ENCODE results near the gene FRG2B. TPM values are rescaled to one million over a fixed set of nuclear protein-coding genes. Genes with fewer than 3 reads are reported as not detected.

Gene FRG2B
- polyA plus RNA-seq, 3 donors = not detected

DNA sequence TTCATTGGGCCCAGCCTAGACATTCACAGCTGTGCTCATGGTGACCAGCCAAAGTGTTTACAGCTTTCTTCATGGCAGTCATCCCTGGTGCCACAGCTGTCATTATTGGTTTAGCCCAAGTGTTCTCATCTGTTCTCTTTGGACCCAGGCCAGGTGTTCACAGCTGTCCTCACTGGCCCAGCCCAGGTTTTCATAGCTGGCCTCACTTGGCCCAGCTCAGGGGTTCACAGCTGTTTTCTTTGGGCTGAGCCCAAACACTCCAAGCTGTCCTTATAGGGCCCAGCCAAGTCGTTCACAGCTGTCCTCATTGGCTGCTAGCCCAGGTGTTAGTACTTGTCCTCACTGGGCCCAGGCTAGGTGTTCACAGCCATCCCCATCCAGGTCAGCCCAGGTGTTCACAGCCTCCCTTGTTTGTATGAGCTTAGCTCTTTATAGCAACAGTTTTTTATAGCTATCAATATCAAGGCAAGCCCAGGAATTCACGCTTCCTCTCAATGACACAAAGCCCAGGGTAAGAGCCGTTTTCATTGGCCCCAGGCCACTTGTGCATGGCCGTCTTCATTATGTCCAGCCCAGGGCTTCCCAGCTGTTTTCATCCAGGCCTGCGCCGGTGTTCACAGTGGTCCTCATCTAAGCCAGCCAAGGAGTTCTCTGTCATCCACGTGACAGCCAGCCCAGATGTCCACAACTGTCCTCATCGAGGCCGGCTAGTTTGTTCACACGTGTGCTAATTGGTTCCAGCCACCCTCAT, 11.6 kb downstream of the FRG2B start:
- peaks cover 0 to 6% (median 1%) of the 10 kb centered on the region in 7 donors for H3K9me3 Mint-ChIP-seq
- intact Hi-C loops (cut with micrococcal nuclease) = no loop called here
- Histone ChIP-seq H3K4me1 (ENCODE audit: control insufficient read depth in 1 of 2, insufficient read depth in 2 of 2, low read length in 2 of 2) (no peaks in the 10 kb centered on the region), H3K27ac (ENCODE audit: low read depth in 1 of 2, low read length in 2 of 2) (no peak overlapping the region), H3K9me3 (replicated peaks in 1 of 2; ENCODE audit: control insufficient read depth in 1 of 2, insufficient read depth in 1 of 2, low read length in 2 of 2) (no peaks in the 10 kb centered on the region), H3K36me3 (replicated peaks in 1 of 2; ENCODE audit: control insufficient read depth in 1 of 2, insufficient read depth in 2 of 2, low read length in 2 of 2) (no peaks in the 10 kb centered on the region), H3K79me2 (ENCODE audit: insufficient read depth, low read length) (no peaks in the 10 kb centered on the region), H3K9ac (ENCODE audit: insufficient read depth, low read length, poor library complexity, severe bottlenecking) (no peak overlapping the region), H3K4me2 (replicated peaks; ENCODE audit: extremely low read depth, low read length, poor library complexity, severe bottlenecking) (no peak overlapping the region), H3K4me3 (replicated peaks in 1 of 3; ENCODE audit: low read depth in 2 of 3, low read length in 3 of 3) (no peak overlapping the region), H4K20me1 (ENCODE audit: insufficient read depth, low read length) (no peaks in the 10 kb centered on the region), H3K27me3 (ENCODE audit: control insufficient read depth in 2 of 2, insufficient read depth in 2 of 2, low read length in 2 of 2) (peaks cover 0 to 3% of the 10 kb centered on the region in 2 donors), H2AFZ (ENCODE audit: insufficient read depth, low read depth, low read length, poor library complexity, severe bottlenecking) (no peak overlapping the region)
- H3K4me3 Mint-ChIP-seq = no peak overlapping the region
- DNase-seq = no peak
- no peak overlapping the region for H3K27ac Mint-ChIP-seq
- H3K36me3 Mint-ChIP-seq = no peaks in the 10 kb centered on the region
- H3K27me3 Mint-ChIP-seq (ENCODE audit: low read depth in 3 of 3) = peaks cover 0 to 20% (median 8%) of the 10 kb centered on the region in 3 donors
- 95% methylated on average over 10 of the region's 10 CpGs for WGBS (ENCODE audit: insufficient coverage)
- H3K4me1 Mint-ChIP-seq = peaks cover 3% of the 10 kb centered on the region
- TF ChIP-seq, protein P1, sequence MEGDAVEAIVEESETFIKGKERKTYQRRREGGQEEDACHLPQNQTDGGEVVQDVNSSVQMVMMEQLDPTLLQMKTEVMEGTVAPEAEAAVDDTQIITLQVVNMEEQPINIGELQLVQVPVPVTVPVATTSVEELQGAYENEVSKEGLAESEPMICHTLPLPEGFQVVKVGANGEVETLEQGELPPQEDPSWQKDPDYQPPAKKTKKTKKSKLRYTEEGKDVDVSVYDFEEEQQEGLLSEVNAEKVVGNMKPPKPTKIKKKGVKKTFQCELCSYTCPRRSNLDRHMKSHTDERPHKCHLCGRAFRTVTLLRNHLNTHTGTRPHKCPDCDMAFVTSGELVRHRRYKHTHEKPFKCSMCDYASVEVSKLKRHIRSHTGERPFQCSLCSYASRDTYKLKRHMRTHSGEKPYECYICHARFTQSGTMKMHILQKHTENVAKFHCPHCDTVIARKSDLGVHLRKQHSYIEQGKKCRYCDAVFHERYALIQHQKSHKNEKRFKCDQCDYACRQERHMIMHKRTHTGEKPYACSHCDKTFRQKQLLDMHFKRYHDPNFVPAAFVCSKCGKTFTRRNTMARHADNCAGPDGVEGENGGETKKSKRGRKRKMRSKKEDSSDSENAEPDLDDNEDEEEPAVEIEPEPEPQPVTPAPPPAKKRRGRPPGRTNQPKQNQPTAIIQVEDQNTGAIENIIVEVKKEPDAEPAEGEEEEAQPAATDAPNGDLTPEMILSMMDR (IDR thresholded peaks at IDR 0.05) = no peak

DNA sequence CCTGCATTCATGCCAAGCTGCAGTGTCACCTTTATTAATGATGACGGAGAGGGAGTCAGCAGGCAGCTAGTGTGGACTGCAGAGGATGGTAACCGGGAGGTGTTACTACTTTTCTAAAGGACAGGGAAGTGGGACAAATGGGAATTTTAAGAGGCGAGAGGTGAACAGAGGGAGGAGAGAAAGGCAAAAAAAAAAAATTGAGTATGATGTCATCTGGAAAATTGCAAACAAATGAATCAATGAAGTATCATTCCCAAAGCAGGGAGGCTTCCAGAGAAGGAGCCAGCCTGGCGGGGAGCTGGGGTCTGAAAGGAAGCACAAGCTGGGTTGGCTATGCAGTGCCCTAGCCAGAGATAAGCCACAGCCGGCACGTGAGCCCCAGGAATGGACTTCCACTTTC, 12.9 kb downstream of the FRG2B start:
- H3K36me3 Mint-ChIP-seq = no peaks in the 10 kb centered on the region
- intact Hi-C loops (cut with micrococcal nuclease) = no loop called here
- H3K4me3 Mint-ChIP-seq = no peak overlapping the region
- no peaks in the 10 kb centered on the region for H3K79me2 ChIP-seq (ENCODE audit: insufficient read depth, low read length)
- H3K27ac Mint-ChIP-seq = no peak overlapping the region
- H3K4me1 Mint-ChIP-seq = peaks cover 3% of the 10 kb centered on the region
- peaks cover 0 to 6% (median 1%) of the 10 kb centered on the region in 7 donors for H3K9me3 Mint-ChIP-seq
- H3K4me2 ChIP-seq (replicated peaks; ENCODE audit: extremely low read depth, low read length, poor library complexity, severe bottlenecking) = no peak overlapping the region
- H3K27me3 Mint-ChIP-seq (ENCODE audit: low read depth in 3 of 3) = peaks cover 0 to 21% (median 15%) of the 10 kb centered on the region in 3 donors
- H2AFZ ChIP-seq (ENCODE audit: insufficient read depth, low read depth, low read length, poor library complexity, severe bottlenecking) = no peak overlapping the region
- no peak overlapping the region for H3K4me3 ChIP-seq (replicated peaks in 1 of 3; ENCODE audit: low read depth in 2 of 3, low read length in 3 of 3)
- H3K9me3 ChIP-seq (replicated peaks in 1 of 2; ENCODE audit: control insufficient read depth in 1 of 2, insufficient read depth in 1 of 2, low read length in 2 of 2) = no peaks in the 10 kb centered on the region
- H3K36me3 ChIP-seq (replicated peaks in 1 of 2; ENCODE audit: control insufficient read depth in 1 of 2, insufficient read depth in 2 of 2, low read length in 2 of 2) = no peaks in the 10 kb centered on the region
- peaks cover 0 to 3% of the 10 kb centered on the region in 2 donors for H3K27me3 ChIP-seq (ENCODE audit: control insufficient read depth in 2 of 2, insufficient read depth in 2 of 2, low read length in 2 of 2)
- H3K4me1 ChIP-seq (ENCODE audit: control insufficient read depth in 1 of 2, insufficient read depth in 2 of 2, low read length in 2 of 2) = no peaks in the 10 kb centered on the region
- no peak overlapping the region for H3K9ac ChIP-seq (ENCODE audit: insufficient read depth, low read length, poor library complexity, severe bottlenecking)
- no peak overlapping the region for H3K27ac ChIP-seq (ENCODE audit: low read depth in 1 of 2, low read length in 2 of 2)
- TF ChIP-seq, protein P1 (IDR thresholded peaks at IDR 0.05) = no peak
- no peaks in the 10 kb centered on the region for H4K20me1 ChIP-seq (ENCODE audit: insufficient read depth, low read length)
- no peak for DNase-seq
- 66% methylated on average over 6 of the region's 6 CpGs for WGBS (ENCODE audit: insufficient coverage)
